Astrocyte (in vitro differentiated cells and primary cell): ENCODE data around the gene SVOPL.

Experiments
- CTCF ChIP-seq: IDR thresholded peaks from 2 replicates; pipeline ENCODE4 v1.5.1; 2011; ENCODE audit warnings: low read depth, mild to moderate bottlenecking, inconsistent platforms, low read length, moderate library complexity; ENCODE audit not compliant: insufficient read depth
- EZH2 ChIP-seq: IDR thresholded peaks from 2 replicates; pipeline ENCODE4 v1.6.1; 2012; ENCODE audit warnings: mild to moderate bottlenecking, low read length, inconsistent platforms; ENCODE audit not compliant: insufficient read depth

GRCh38 chr7:138713191-138713590 is 12.0 kb upstream of the SVOPL start:
- no peak for TF ChIP-seq EZH2
- TF ChIP-seq CTCF, result no peak
